Right lobe of liver (tissue), 6 donors: ENCODE results near the gene ESR2. TPM values are rescaled to one million over a fixed set of nuclear protein-coding genes. Genes with fewer than 3 reads are reported as not detected.

Experiments
- ATAC-seq, 4 donors: fragments of 200-7000 bp; cut with Tn5 transposase; one replicate each; pipeline ENCODE4 v1.9.1; 2020; ENCODE audit warnings: mild to moderate bottlenecking in 4 of 4, moderate library complexity in 4 of 4
- DNase-seq, 3 donors: peaks; one replicate each; pipeline ENCODE4 v3.0.0-alpha.2; 2020
- H3K27ac ChIP-seq, 3 donors: fragments of 200-600 bp; one replicate each; pipeline ENCODE4 v1.8.0; 2022
- H3K27me3 ChIP-seq, 2 donors: fragments of 200-600 bp; one replicate each; pipeline ENCODE4 v1.8.0; 2022
- H3K36me3 ChIP-seq, 4 donors: fragments of 200-600 bp; sonication (generic) in 1 of 4; one replicate each; pipeline versions ENCODE4 v1.5.1 to v1.8.0; 2017 to 2022; ENCODE audit warnings: control low read depth in 1 of 4
- H3K4me1 ChIP-seq, 4 donors: fragments of 200-600 bp; sonication (generic) in 1 of 4; one replicate each; pipeline versions ENCODE4 v1.5.1 to v1.8.0; 2017 to 2022; ENCODE audit warnings: control low read depth in 1 of 4
- H3K4me3 ChIP-seq, 3 donors: fragments of 200-600 bp; one replicate each; pipeline ENCODE4 v1.8.0; 2022
- H3K9me3 ChIP-seq, 4 donors: fragments of 200-600 bp; sonication (generic) in 1 of 4; one replicate each; pipeline versions ENCODE4 v1.5.1 to v1.8.0; 2017 to 2022; ENCODE audit warnings: control low read depth in 1 of 4
- CTCF ChIP-seq, 4 donors: fragments of 200-600 bp in 3 of 4; fragments of 450-650 bp in 1 of 4; IDR thresholded peaks; one replicate each; pipeline versions ENCODE4 v1.5.1 to v1.8.0; 2016 to 2022; ENCODE audit warnings: antibody characterized with exemption in 4 of 4, mild to moderate bottlenecking in 2 of 4
- POLR2A ChIP-seq: fragments of 450-650 bp; IDR thresholded peaks from one replicate; pipeline ENCODE4 v1.6.1; 2017; ENCODE audit warnings: antibody characterized with exemption, mild to moderate bottlenecking
- whole genome bisulfite sequencing: methylation state at CpG from one replicate; pipeline ENCODE4 v1.1.6; 2018; ENCODE audit warnings: low coverage, low lambda C conversion rate; ENCODE audit not compliant: insufficient coverage; ENCODE audit errors: missing lambda C conversion rate; 5-methylcytosine and 5-hydroxymethylcytosine counted together
- intact Hi-C, 2 donors: fragments of 100-400 bp; cut with DNase I; formaldehyde crosslinking; loops; one replicate each; pipeline versions ENCODE4 v1.11.2 to v1.14.1; 2022
- total RNA-seq, 6 experiments: library from RNA; depleted of rRNA in 2 of 6; stranded (reverse); fragments of >200 nt in 2 of 6; fragmentation: NEBNext Ultra II Directional in 3 of 6; extraction: Animal tissue kit (Norgen Biotek cat#: 25700) in 3 of 6; gene quantifications; one replicate each; pipeline versions ENCODE4 v1.1.0 to v1.2.4, GENCODE V29; 2016 to 2023
- donor health status: DM: no; HTN: yes; CAD: no.
- donor health status: DM: no; HTN: no; CAD: no.
- donor health status: DM: no; HTN: no; CAD: no.
- donor health status: DM: no; HTN: yes; CAD: no.
- donor health status: DM: no; HTN: yes; CAD: no.

ESR2 gene
- total RNA-seq, 6 experiments from 2014 or later = 0.04 TPM; not detected in 5

- no peak for ATAC-seq
- no peak for DNase-seq
- no peak for TF ChIP-seq POLR2A
- TF ChIP-seq CTCF (IDR thresholded peaks at IDR 0.05) = no peak
- Histone ChIP-seq H3K4me3 (no peak overlapping the region), H3K4me1 (peaks cover 0 to 13% (median 0%) of the 10 kb centered on the region in 4 donors), H3K27ac (no peak overlapping the region), H3K27me3 (no peaks in the 10 kb centered on the region), H3K36me3 (no peaks in the 10 kb centered on the region), H3K9me3 (no peaks in the 10 kb centered on the region)
- intact Hi-C loops = no loop called here
- 93% methylated on average over 2 of the region's 2 CpGs for WGBS
Measured at GRCh38 chr14:64089920-64090319, 204.3 kb downstream of the ESR2 start.

- DNase-seq (no peak), ATAC-seq (peak in 2 of 4 donors; percentile 41 to 64)
- H3K4me3 ChIP-seq = no peak overlapping the region
- intact Hi-C loops = no loop called here
- no peaks in the 10 kb centered on the region for H3K27me3 ChIP-seq
- peak overlapping the region in 2 of 3 donors; percentile 17 to 29 for H3K27ac ChIP-seq
- no peaks in the 10 kb centered on the region for H3K9me3 ChIP-seq
- no peaks in the 10 kb centered on the region for H3K36me3 ChIP-seq
- H3K4me1 ChIP-seq = peaks cover 0 to 13% (median 0%) of the 10 kb centered on the region in 4 donors
- no peak for TF ChIP-seq CTCF (IDR thresholded peaks at IDR 0.05)
- no peak for TF ChIP-seq POLR2A
Measured at GRCh38 chr14:64088647-64088964, 205.6 kb downstream of the ESR2 start.

GRCh38 chr14:64082837-64083236 lies 211.3 kb downstream of the ESR2 start:
- TF ChIP-seq POLR2A (no peak), CTCF (IDR thresholded peaks at IDR 0.05) (no peak)
- WGBS = 82% methylated on average over 7 of the region's 7 CpGs
- no peaks in the 10 kb centered on the region for H3K9me3 ChIP-seq
- H3K4me1 ChIP-seq = peaks cover 0 to 1% (median 0%) of the 10 kb centered on the region in 4 donors
- no peaks in the 10 kb centered on the region for H3K27me3 ChIP-seq
- DNase-seq = no peak
- no peak overlapping the region for H3K4me3 ChIP-seq
- no peaks in the 10 kb centered on the region for H3K36me3 ChIP-seq
- no peak overlapping the region for H3K27ac ChIP-seq
- intact Hi-C loops = no loop called here
- no peak for ATAC-seq

- WGBS = 88% methylated on average over 3 of the region's 3 CpGs
- DNase-seq (no peak), ATAC-seq (no peak)
Measured at GRCh38 chr14:64081174-64081746, 212.9 kb downstream of the ESR2 start.

More at GRCh38 chr14:64081174-64081746, 212.9 kb downstream of the ESR2 start:
- H3K4me3 ChIP-seq = no peak overlapping the region
- intact Hi-C loops = no loop called here
- H3K27ac ChIP-seq = no peak overlapping the region
- no peaks in the 10 kb centered on the region for H3K9me3 ChIP-seq
- H3K36me3 ChIP-seq = no peaks in the 10 kb centered on the region
- H3K27me3 ChIP-seq = no peaks in the 10 kb centered on the region
- no peaks in the 10 kb centered on the region for H3K4me1 ChIP-seq
- TF ChIP-seq POLR2A (no peak), CTCF (IDR thresholded peaks at IDR 0.05) (no peak)
